Loucy (cell line): Measurements from ENCODE around the gene JAG2.

ENCODE experiments used
- H2AFZ ChIP-seq: fragments of 200-600 bp; sonication (generic); 2 replicates; pipeline ENCODE4 v1.6.0; 2016; ENCODE audit warnings: antibody characterized with exemption, mild to moderate bottlenecking, low read length, moderate library complexity
- H3F3A ChIP-seq: fragments of 200-600 bp; 2 replicates; pipeline ENCODE4 v1.6.0; 2016; ENCODE audit warnings: antibody characterized with exemption, low read depth, mild to moderate bottlenecking
- H3K27me3 ChIP-seq: fragments of 200-600 bp; sonication (generic); 2 replicates; pipeline ENCODE4 v1.6.1; 2014; ENCODE audit warnings: low read length, mild to moderate bottlenecking; ENCODE audit not compliant: insufficient read depth, poor library complexity, severe bottlenecking
- H3K36me3 ChIP-seq: fragments of 200-600 bp; sonication (generic); 2 replicates; pipeline ENCODE4 v1.6.1; 2016; ENCODE audit warnings: low read length; ENCODE audit not compliant: insufficient read depth
- H3K4me1 ChIP-seq: fragments of 200-600 bp; sonication (generic); 2 replicates; pipeline ENCODE4 v1.5.1; 2014; ENCODE audit warnings: low read length, mild to moderate bottlenecking; ENCODE audit not compliant: insufficient read depth, poor library complexity, severe bottlenecking
- H3K4me2 ChIP-seq: fragments of 200-600 bp; sonication (generic); 2 replicates; pipeline ENCODE4 v1.6.0; 2014; ENCODE audit warnings: antibody characterized with exemption, low read length, low read depth, mild to moderate bottlenecking; ENCODE audit not compliant: poor library complexity, severe bottlenecking
- H3K4me3 ChIP-seq: fragments of 200-600 bp; sonication (generic); 2 replicates; pipeline ENCODE4 v1.5.1; 2014; ENCODE audit warnings: low read length, mild to moderate bottlenecking, mixed read lengths; ENCODE audit not compliant: poor library complexity, severe bottlenecking
- H3K79me2 ChIP-seq: fragments of 200-600 bp; sonication (generic); 2 replicates; pipeline ENCODE4 v1.6.1; 2014; ENCODE audit warnings: low read length; ENCODE audit not compliant: insufficient read depth
- H3K9ac ChIP-seq: fragments of 200-600 bp; sonication (generic); 2 replicates; pipeline ENCODE4 v1.6.0; 2014; ENCODE audit warnings: mild to moderate bottlenecking, low read depth, low read length, moderate library complexity; ENCODE audit not compliant: poor library complexity, severe bottlenecking
- H3K9me2 ChIP-seq: fragments of 200-600 bp; sonication (generic); replicated peaks from 2 replicates; pipeline ENCODE4 v1.6.1; 2016; ENCODE audit warnings: low read depth, low read length, mixed read lengths
- H3K9me3 ChIP-seq: fragments of 200-600 bp; sonication (generic); 2 replicates; pipeline ENCODE4 v1.6.1; 2014; ENCODE audit warnings: mild to moderate bottlenecking, antibody characterized with exemption, low read length, low read depth; ENCODE audit not compliant: insufficient read depth
- H4K20me1 ChIP-seq: fragments of 200-600 bp; sonication (generic); 2 replicates; pipeline ENCODE4 v1.6.0; 2014; ENCODE audit warnings: antibody characterized with exemption, low read length, mild to moderate bottlenecking; ENCODE audit not compliant: insufficient read depth, poor library complexity, severe bottlenecking
- CTCF ChIP-seq: fragments of 200-600 bp; sonication (generic); conservative IDR thresholded peaks from 2 replicates; pipeline ENCODE4 v1.5.1; 2014; ENCODE audit warnings: mild to moderate bottlenecking, antibody characterized with exemption, low read length
- EZH2phosphoT487 ChIP-seq: fragments of 200-600 bp; IDR thresholded peaks from 2 replicates; pipeline ENCODE4 v1.6.1; 2018; ENCODE audit warnings: antibody characterized with exemption, mild to moderate bottlenecking, moderate library complexity, borderline replicate concordance

JAG2 gene

GRCh38 chr14:105099778-105100177 is 68.8 kb downstream of the JAG2 start:
- no peaks in the 10 kb centered on the region for H3F3A ChIP-seq
- no peaks in the 10 kb centered on the region for H3K9me2 ChIP-seq
- H3K27me3 ChIP-seq, result peaks cover 9% of the 10 kb centered on the region
- H3K79me2 ChIP-seq, result no peaks in the 10 kb centered on the region
- TF ChIP-seq CTCF (no peak), EZH2phosphoT487 (no peak)
- no peaks in the 10 kb centered on the region; the same call in 1 of the 2 replicates for H3K9me3 ChIP-seq
- no peak overlapping the region for H2AFZ ChIP-seq
- H3K9ac ChIP-seq, result no peak overlapping the region
- no peak overlapping the region for H3K4me3 ChIP-seq
- H3K4me1 ChIP-seq, result no peaks in the 10 kb centered on the region
- H4K20me1 ChIP-seq, result no peaks in the 10 kb centered on the region
- no peak overlapping the region for H3K4me2 ChIP-seq
- H3K36me3 ChIP-seq, result no peaks in the 10 kb centered on the region

GRCh38 chr14:105098316-105098715 is 70.3 kb downstream of the JAG2 start:
- no peaks in the 10 kb centered on the region for H3F3A ChIP-seq
- H3K4me3 ChIP-seq, result no peak overlapping the region
- H3K79me2 ChIP-seq, result no peaks in the 10 kb centered on the region
- no peaks in the 10 kb centered on the region; the same call in 1 of the 2 replicates for H3K9me3 ChIP-seq
- no peak for TF ChIP-seq CTCF
- TF ChIP-seq EZH2phosphoT487, result no peak
- no peak overlapping the region for H2AFZ ChIP-seq
- H3K9ac ChIP-seq, result no peak overlapping the region
- H4K20me1 ChIP-seq, result no peaks in the 10 kb centered on the region
- peaks cover 7% of the 10 kb centered on the region for H3K27me3 ChIP-seq
- peaks cover 7% of the 10 kb centered on the region for H3K4me1 ChIP-seq
- no peaks in the 10 kb centered on the region for H3K9me2 ChIP-seq
- no peaks in the 10 kb centered on the region for H3K36me3 ChIP-seq
- H3K4me2 ChIP-seq, result no peak overlapping the region

- Histone ChIP-seq H3K4me2 (no peak overlapping the region), H3K27me3 (peaks cover 1% of the 10 kb centered on the region), H3K4me1 (peaks cover 9% of the 10 kb centered on the region), H2AFZ (no peak overlapping the region), H3K4me3 (no peak overlapping the region), H3F3A (no peaks in the 10 kb centered on the region), H4K20me1 (no peaks in the 10 kb centered on the region), H3K9me2 (no peaks in the 10 kb centered on the region), H3K79me2 (no peaks in the 10 kb centered on the region), H3K36me3 (no peaks in the 10 kb centered on the region), H3K9me3 (no peaks in the 10 kb centered on the region; the same call in 1 of the 2 replicates), H3K9ac (no peak overlapping the region)
- TF ChIP-seq CTCF (no peak), EZH2phosphoT487 (no peak)
Measured at GRCh38 chr14:105097794-105098127, 70.8 kb downstream of the JAG2 start.
